Testis (tissue), 2 donors: ENCODE data around the gene CFAP107.

ENCODE experiments used
- CTCF ChIP-seq, 3 experiments: fragments of 450-650 bp in 2 of 3; fragments of 200-600 bp in 1 of 3; sonication (generic) in 1 of 3; IDR thresholded peaks; one replicate each; pipeline ENCODE4 v1.5.1; 2016 to 2019; ENCODE audit warnings: antibody characterized with exemption in 3 of 3, mild to moderate bottlenecking in 2 of 3, moderate library complexity in 1 of 3
- POLR2A ChIP-seq: fragments of 450-650 bp; IDR thresholded peaks from one replicate; pipeline ENCODE4 v1.6.1; 2017; ENCODE audit warnings: antibody characterized with exemption, mild to moderate bottlenecking, moderate library complexity

GRCh38 chr1:12809933-12810332, 63.9 kb downstream of the CFAP107 start:
- TF ChIP-seq CTCF (IDR thresholded peaks at IDR 0.05): no peak
- TF ChIP-seq POLR2A: no peak
